ENCODE measurements around the gene PPT1. TPM values are rescaled to one million over a fixed set of nuclear protein-coding genes. Genes with fewer than 3 reads are reported as not detected.

The PPT1 gene
- total and polyA plus RNA-seq, 12 donors = 31.5 to 71.3 (median 37.1) TPM

DNA sequence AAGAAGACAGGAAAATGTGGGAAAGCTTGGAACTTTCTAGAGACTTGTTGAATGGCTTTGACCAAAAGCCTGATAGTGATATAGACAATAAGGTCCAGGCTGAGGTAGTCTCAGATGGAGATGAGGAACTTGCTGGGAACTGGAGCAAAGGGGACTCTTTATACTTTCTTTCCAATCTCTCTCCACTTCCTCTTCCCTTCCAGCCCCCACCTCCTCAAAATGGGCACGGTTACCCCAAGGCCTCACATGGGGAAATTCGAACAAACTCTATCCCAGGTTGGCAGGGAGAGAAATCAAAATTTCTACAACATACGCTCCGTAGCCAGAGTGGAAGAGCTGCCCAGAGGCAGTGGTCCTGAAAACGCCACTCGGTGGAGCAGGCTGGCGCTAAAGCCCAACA lies 15.2 kb downstream of the PPT1 start:
- Histone ChIP-seq H3K27me3 (no peaks in the 10 kb centered on the region), H3K27ac (peak overlapping the region in 1 of 10 donors; percentile 69), H3K9me3 (no peaks in the 10 kb centered on the region), H3K36me3 (peaks cover 0 to 85% (median 26%) of the 10 kb centered on the region in 9 donors), H3K4me1 (peaks cover 0 to 60% (median 0%) of the 10 kb centered on the region in 9 donors), H3K4me3 (no peak overlapping the region)
- no peak for DNase-seq
- TF ChIP-seq, protein P1, sequence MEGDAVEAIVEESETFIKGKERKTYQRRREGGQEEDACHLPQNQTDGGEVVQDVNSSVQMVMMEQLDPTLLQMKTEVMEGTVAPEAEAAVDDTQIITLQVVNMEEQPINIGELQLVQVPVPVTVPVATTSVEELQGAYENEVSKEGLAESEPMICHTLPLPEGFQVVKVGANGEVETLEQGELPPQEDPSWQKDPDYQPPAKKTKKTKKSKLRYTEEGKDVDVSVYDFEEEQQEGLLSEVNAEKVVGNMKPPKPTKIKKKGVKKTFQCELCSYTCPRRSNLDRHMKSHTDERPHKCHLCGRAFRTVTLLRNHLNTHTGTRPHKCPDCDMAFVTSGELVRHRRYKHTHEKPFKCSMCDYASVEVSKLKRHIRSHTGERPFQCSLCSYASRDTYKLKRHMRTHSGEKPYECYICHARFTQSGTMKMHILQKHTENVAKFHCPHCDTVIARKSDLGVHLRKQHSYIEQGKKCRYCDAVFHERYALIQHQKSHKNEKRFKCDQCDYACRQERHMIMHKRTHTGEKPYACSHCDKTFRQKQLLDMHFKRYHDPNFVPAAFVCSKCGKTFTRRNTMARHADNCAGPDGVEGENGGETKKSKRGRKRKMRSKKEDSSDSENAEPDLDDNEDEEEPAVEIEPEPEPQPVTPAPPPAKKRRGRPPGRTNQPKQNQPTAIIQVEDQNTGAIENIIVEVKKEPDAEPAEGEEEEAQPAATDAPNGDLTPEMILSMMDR (IDR thresholded peaks at IDR 0.05) = no peak
- intact Hi-C loops (cut with DNase I) = loop anchor here in 3 of 10 donors (5.0 to 10.0 kb wide), 3 partner anchors 255 to 320 kb away; no protein-coding TSS in a partner anchor
- no peak for ATAC-seq
- WGBS, 2 donors = 73 to 80% methylated on average over 7 of the region's 7 CpGs

DNA sequence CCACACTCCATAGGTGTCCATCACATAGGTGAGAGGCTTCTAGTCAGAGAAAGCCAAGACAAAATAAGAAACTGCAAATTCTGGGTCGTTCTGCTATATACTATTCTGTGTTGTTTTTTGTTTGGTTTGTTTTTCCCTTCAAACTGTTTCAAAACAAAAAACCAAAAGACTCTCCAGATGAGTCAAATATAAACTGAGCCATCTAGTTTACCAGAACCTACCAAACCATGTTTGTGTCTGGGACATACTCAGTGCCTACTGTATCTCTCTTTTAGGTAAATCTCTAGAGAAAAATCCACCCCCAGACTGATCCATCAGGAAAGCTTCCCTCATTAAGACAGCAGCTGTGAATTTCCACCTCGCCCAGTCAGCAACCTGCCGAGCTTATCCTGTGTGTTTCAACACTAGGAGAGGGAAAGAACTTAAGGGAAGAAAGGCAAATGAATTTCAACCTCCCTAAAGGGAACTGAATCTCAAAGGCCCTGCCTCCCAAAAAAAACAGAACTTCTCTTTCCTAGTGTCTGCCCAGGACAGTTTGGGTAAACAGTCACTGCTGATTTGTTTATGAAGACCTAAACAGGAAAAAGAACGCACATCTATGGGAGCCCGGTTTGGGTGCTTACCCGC lies 17.2 kb downstream of the PPT1 start:
- Histone ChIP-seq H3K9me3 (no peaks in the 10 kb centered on the region), H3K27me3 (no peaks in the 10 kb centered on the region), H3K27ac (peak overlapping the region in 1 of 10 donors; percentile 69), H3K36me3 (peaks cover 0 to 89% (median 38%) of the 10 kb centered on the region in 9 donors), H3K4me1 (peaks cover 0 to 79% (median 0%) of the 10 kb centered on the region in 9 donors), H3K4me3 (no peak overlapping the region)
- DNase-seq (no peak), ATAC-seq (peak in 1 of 8 donors; percentile 30)
- TF ChIP-seq, protein P1 (IDR thresholded peaks at IDR 0.05) = no peak
- WGBS, 2 donors = 90% methylated on average over 6 of the region's 6 CpGs
- intact Hi-C loops (cut with DNase I) = loop anchor here in 3 of 10 donors (5.0 to 10.0 kb wide), 3 partner anchors 257 to 322 kb away; no protein-coding TSS in a partner anchor

DNA sequence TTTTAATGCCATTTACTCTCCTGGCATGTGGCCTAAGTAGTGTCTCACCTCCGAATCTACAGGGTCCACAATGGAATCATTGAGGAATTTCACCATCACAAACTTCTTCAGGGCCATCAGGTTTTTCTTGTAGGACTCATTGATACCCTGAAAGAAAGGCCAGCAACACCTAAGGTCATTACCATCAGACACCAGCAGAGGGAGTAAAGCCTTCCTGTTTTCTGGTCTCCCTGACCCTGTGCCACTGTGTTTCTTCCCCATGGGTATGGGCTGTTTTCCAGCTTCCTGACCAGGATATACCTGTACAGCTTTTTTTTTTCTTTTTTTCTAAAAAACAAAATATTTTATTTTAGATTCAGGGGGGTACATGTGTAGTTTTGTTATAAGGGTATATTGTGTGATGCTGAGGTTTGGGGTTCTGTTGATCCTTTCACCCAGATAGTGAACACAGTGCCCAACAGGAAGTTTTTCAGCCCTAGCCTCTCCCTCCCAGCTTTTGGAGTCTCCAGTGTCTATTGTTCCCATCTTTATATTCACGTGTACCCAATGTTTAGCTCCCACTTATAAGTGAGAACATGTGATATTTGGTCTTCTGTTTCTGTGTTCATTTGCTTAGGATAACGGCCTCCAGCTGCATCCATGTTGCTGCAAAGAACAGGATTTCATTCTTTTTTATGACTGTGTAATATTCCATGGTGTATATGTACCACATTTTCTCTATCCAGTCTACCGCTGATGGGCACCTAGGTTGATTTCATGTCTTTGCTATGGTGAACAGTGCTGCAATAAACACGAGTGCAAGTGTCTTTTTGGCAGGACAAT lies 18.3 kb downstream of the PPT1 start:
- intact Hi-C loops (cut with DNase I) = no loop called here

DNA sequence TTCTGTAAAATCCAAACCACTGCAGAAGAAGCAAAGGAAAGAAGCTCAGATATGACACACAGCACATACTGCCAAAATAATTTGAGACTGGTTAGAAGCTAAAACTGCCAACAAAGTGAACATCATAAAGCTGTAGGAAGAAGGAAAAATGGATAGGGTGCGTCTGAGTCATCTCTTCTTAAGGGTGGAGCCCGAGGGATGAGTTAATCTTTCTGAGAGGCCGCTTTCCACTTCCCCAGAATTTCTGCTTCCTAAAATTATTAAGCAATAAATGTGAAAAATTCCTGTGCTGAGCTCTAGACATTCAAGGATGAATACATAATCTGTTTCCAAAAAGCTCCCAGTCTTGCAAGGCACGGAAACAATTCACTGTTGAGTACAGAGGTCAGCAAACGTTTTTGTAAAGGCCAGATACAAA lies 20.1 kb downstream of the PPT1 start:
- H3K27me3 ChIP-seq = no peaks in the 10 kb centered on the region
- H3K27ac ChIP-seq = peak overlapping the region in 5 of 10 donors; percentile 18 to 62 (median 25)
- TF ChIP-seq, protein P1 (IDR thresholded peaks at IDR 0.05) = no peak
- no peak overlapping the region for H3K4me3 ChIP-seq
- H3K36me3 ChIP-seq = peaks cover 0 to 94% (median 57%) of the 10 kb centered on the region in 9 donors
- H3K4me1 ChIP-seq = peaks cover 0 to 80% (median 0%) of the 10 kb centered on the region in 9 donors
- 66 to 67% methylated on average over 5 of the region's 5 CpGs for WGBS, 2 donors
- intact Hi-C loops (cut with DNase I) = no loop called here
- ATAC-seq (peak in 5 of 8 donors; percentile 11 to 68 (median 47)), DNase-seq (no peak)
- no peaks in the 10 kb centered on the region for H3K9me3 ChIP-seq

More for the DNA sequence above, 18.3 kb downstream of the PPT1 start:
- DNase-seq (peak in 1 of 2 donors; percentile 44), ATAC-seq (peak; percentile 41 to 74 (median 58))
- H3K36me3 ChIP-seq = peaks cover 0 to 94% (median 44%) of the 10 kb centered on the region in 9 donors
- 91 to 95% methylated on average over 5 of the region's 5 CpGs for WGBS, 2 donors
- H3K27me3 ChIP-seq = no peaks in the 10 kb centered on the region
- no peak overlapping the region for H3K4me3 ChIP-seq
- H3K9me3 ChIP-seq = no peaks in the 10 kb centered on the region
- peak overlapping the region in 1 of 10 donors; percentile 46 for H3K27ac ChIP-seq
- peaks cover 0 to 82% (median 0%) of the 10 kb centered on the region in 9 donors for H3K4me1 ChIP-seq
- TF ChIP-seq, protein P1 (IDR thresholded peaks at IDR 0.05) = peak; percentile 34 to 78 (median 69)
